Measurements from ENCODE around the gene EPHB2. TPM values are rescaled to one million over a fixed set of nuclear protein-coding genes. Genes with fewer than 3 reads are reported as not detected.

The EPHB2 gene
- total RNA-seq, 2 experiments from 2014 or later, result 0.07 to 0.17 TPM

- H3K9me3 Mint-ChIP-seq, result no peaks in the 10 kb centered on the region
- ChIA-PET POLR2A (no interaction called here), CTCF (no interaction called here)
- no peaks in the 10 kb centered on the region for H3K36me3 Mint-ChIP-seq
- H3K27me3 Mint-ChIP-seq, result peaks cover 12% of the 10 kb centered on the region
- H3K4me1 Mint-ChIP-seq (ENCODE audit: low read depth), result no peaks in the 10 kb centered on the region
- H3K27ac Mint-ChIP-seq, result no peak overlapping the region
- H3K4me3 Mint-ChIP-seq, result no peak overlapping the region
- DNase-seq, result no peak
- intact Hi-C loops (cut with micrococcal nuclease), result no loop called here
Observed at GRCh38 chr1:22780696-22781095, 70.1 kb downstream of the EPHB2 start.

- ChIA-PET CTCF (no interaction called here), POLR2A (no interaction called here)
- Mint-ChIP-seq H3K27ac (no peak overlapping the region), H3K4me3 (no peak overlapping the region), H3K27me3 (peaks cover 12% of the 10 kb centered on the region), H3K36me3 (no peaks in the 10 kb centered on the region), H3K9me3 (no peaks in the 10 kb centered on the region), H3K4me1 (ENCODE audit: low read depth) (no peaks in the 10 kb centered on the region)
- no peak for DNase-seq
- intact Hi-C loops (cut with micrococcal nuclease), result no loop called here
Observed at GRCh38 chr1:22781483-22781882, 70.8 kb downstream of the EPHB2 start.

GRCh38 chr1:22782406-22782805 is 71.8 kb downstream of the EPHB2 start:
- intact Hi-C loops (cut with micrococcal nuclease), result no loop called here
- POLR2A ChIA-PET, result interaction anchor here (0.6 kb wide), 1 partner anchor 76 kb away, joined by 3 read pairs; no protein-coding TSS in a partner anchor
- no peaks in the 10 kb centered on the region for H3K9me3 Mint-ChIP-seq
- no peak overlapping the region for H3K4me3 Mint-ChIP-seq
- H3K4me1 Mint-ChIP-seq (ENCODE audit: low read depth), result no peaks in the 10 kb centered on the region
- H3K36me3 Mint-ChIP-seq, result no peaks in the 10 kb centered on the region
- H3K27me3 Mint-ChIP-seq, result peaks cover 7% of the 10 kb centered on the region
- no peak overlapping the region for H3K27ac Mint-ChIP-seq
- CTCF ChIA-PET, result no interaction called here
- no peak for DNase-seq

GRCh38 chr1:22784317-22784716 is 73.7 kb downstream of the EPHB2 start:
- H3K4me3 Mint-ChIP-seq, result no peak overlapping the region
- H3K36me3 Mint-ChIP-seq, result no peaks in the 10 kb centered on the region
- H3K27ac Mint-ChIP-seq, result no peak overlapping the region
- H3K4me1 Mint-ChIP-seq (ENCODE audit: low read depth), result no peaks in the 10 kb centered on the region
- H3K9me3 Mint-ChIP-seq, result no peaks in the 10 kb centered on the region
- peaks cover 7% of the 10 kb centered on the region for H3K27me3 Mint-ChIP-seq
- DNase-seq, result no peak
- CTCF ChIA-PET, result no interaction called here
- POLR2A ChIA-PET, result no interaction called here
- intact Hi-C loops (cut with micrococcal nuclease), result no loop called here

- Mint-ChIP-seq H3K27ac (no peak overlapping the region), H3K4me1 (ENCODE audit: low read depth) (no peaks in the 10 kb centered on the region), H3K9me3 (no peaks in the 10 kb centered on the region), H3K36me3 (no peaks in the 10 kb centered on the region), H3K4me3 (no peak overlapping the region), H3K27me3 (peaks cover 5% of the 10 kb centered on the region)
- no peak for DNase-seq
- CTCF ChIA-PET, result no interaction called here
- intact Hi-C loops (cut with micrococcal nuclease), result no loop called here
- POLR2A ChIA-PET, result no interaction called here
Observed at GRCh38 chr1:22784737-22785136, 74.1 kb downstream of the EPHB2 start.

GRCh38 chr1:22786101-22786500 is 75.5 kb downstream of the EPHB2 start:
- Mint-ChIP-seq H3K4me1 (ENCODE audit: low read depth) (no peaks in the 10 kb centered on the region), H3K36me3 (no peaks in the 10 kb centered on the region), H3K4me3 (no peak overlapping the region), H3K27me3 (no peaks in the 10 kb centered on the region), H3K9me3 (no peaks in the 10 kb centered on the region), H3K27ac (no peak overlapping the region)
- intact Hi-C loops (cut with micrococcal nuclease), result no loop called here
- ChIA-PET POLR2A (no interaction called here), CTCF (no interaction called here)
- DNase-seq, result no peak

GRCh38 chr1:22786719-22787489 is 76.3 kb downstream of the EPHB2 start:
- Mint-ChIP-seq H3K4me3 (no peak overlapping the region), H3K4me1 (ENCODE audit: low read depth) (no peaks in the 10 kb centered on the region), H3K36me3 (no peaks in the 10 kb centered on the region), H3K27ac (no peak overlapping the region), H3K27me3 (no peaks in the 10 kb centered on the region), H3K9me3 (no peaks in the 10 kb centered on the region)
- ChIA-PET CTCF (no interaction called here), POLR2A (no interaction called here)
- intact Hi-C loops (cut with micrococcal nuclease), result no loop called here
- no peak for DNase-seq

- H3K9me3 Mint-ChIP-seq, result no peaks in the 10 kb centered on the region
- H3K27ac Mint-ChIP-seq, result no peak overlapping the region
- H3K4me1 Mint-ChIP-seq (ENCODE audit: low read depth), result no peaks in the 10 kb centered on the region
- H3K27me3 Mint-ChIP-seq, result no peaks in the 10 kb centered on the region
- no peak for DNase-seq
- no peak overlapping the region for H3K4me3 Mint-ChIP-seq
- CTCF ChIA-PET, result interaction anchor here (1.3 kb wide), 1 partner anchor 83 kb away, joined by 3 read pairs; no protein-coding TSS in a partner anchor
- intact Hi-C loops (cut with micrococcal nuclease), result no loop called here
- H3K36me3 Mint-ChIP-seq, result no peaks in the 10 kb centered on the region
- POLR2A ChIA-PET, result no interaction called here
Observed at GRCh38 chr1:22787636-22788035, 77.0 kb downstream of the EPHB2 start.

- ChIA-PET CTCF (interaction anchor here (1.3 kb wide), 1 partner anchor 84 kb away, joined by 3 read pairs; no protein-coding TSS in a partner anchor), POLR2A (no interaction called here)
- no peak overlapping the region for H3K27ac Mint-ChIP-seq
- no peaks in the 10 kb centered on the region for H3K9me3 Mint-ChIP-seq
- no peak for DNase-seq
- intact Hi-C loops (cut with micrococcal nuclease), result no loop called here
- no peaks in the 10 kb centered on the region for H3K4me1 Mint-ChIP-seq (ENCODE audit: low read depth)
- no peaks in the 10 kb centered on the region for H3K36me3 Mint-ChIP-seq
- no peaks in the 10 kb centered on the region for H3K27me3 Mint-ChIP-seq
- no peak overlapping the region for H3K4me3 Mint-ChIP-seq
Observed at GRCh38 chr1:22788254-22788661, 77.6 kb downstream of the EPHB2 start.

- intact Hi-C loops (cut with micrococcal nuclease), result no loop called here
- CTCF ChIA-PET, result interaction anchor here (1.2 kb wide), 1 partner anchor 85 kb away, joined by 3 read pairs; no protein-coding TSS in a partner anchor
- POLR2A ChIA-PET, result no interaction called here
- no peaks in the 10 kb centered on the region for H3K36me3 Mint-ChIP-seq
- DNase-seq, result no peak
- H3K27me3 Mint-ChIP-seq, result no peaks in the 10 kb centered on the region
- no peaks in the 10 kb centered on the region for H3K4me1 Mint-ChIP-seq (ENCODE audit: low read depth)
- no peak overlapping the region for H3K27ac Mint-ChIP-seq
- H3K4me3 Mint-ChIP-seq, result no peak overlapping the region
- H3K9me3 Mint-ChIP-seq, result no peaks in the 10 kb centered on the region
Observed at GRCh38 chr1:22789356-22789994, 78.8 kb downstream of the EPHB2 start.

- no peak for DNase-seq
- Mint-ChIP-seq H3K27me3 (peaks cover 2% of the 10 kb centered on the region), H3K27ac (no peak overlapping the region), H3K9me3 (no peaks in the 10 kb centered on the region), H3K4me3 (no peak overlapping the region), H3K36me3 (no peaks in the 10 kb centered on the region), H3K4me1 (ENCODE audit: low read depth) (no peaks in the 10 kb centered on the region)
- intact Hi-C loops (cut with micrococcal nuclease), result no loop called here
- ChIA-PET CTCF (interaction anchor here (1.2 kb wide), 1 partner anchor 85 kb away, joined by 3 read pairs; no protein-coding TSS in a partner anchor), POLR2A (no interaction called here)
Observed at GRCh38 chr1:22790232-22791008, 79.8 kb downstream of the EPHB2 start.

GRCh38 chr1:22791831-22792347 is 81.2 kb downstream of the EPHB2 start:
- ChIA-PET CTCF (no interaction called here), POLR2A (no interaction called here)
- Mint-ChIP-seq H3K27ac (no peak overlapping the region), H3K4me3 (no peak overlapping the region), H3K36me3 (no peaks in the 10 kb centered on the region), H3K27me3 (peaks cover 2% of the 10 kb centered on the region), H3K4me1 (ENCODE audit: low read depth) (no peaks in the 10 kb centered on the region), H3K9me3 (no peaks in the 10 kb centered on the region)
- intact Hi-C loops (cut with micrococcal nuclease), result no loop called here
- DNase-seq, result no peak
